HepG2 (cell line): Measurements from ENCODE around the gene SLC17A9. TPM values are rescaled to one million over a fixed set of nuclear protein-coding genes. Genes with fewer than 3 reads are reported as not detected.

Experiments
- HNRNPUL1 ChIP-seq: fragments of 200-400 bp; formaldehyde crosslinking; IDR thresholded peaks from 2 replicates; pipeline ENCODE4 v1.6.1; 2017; ENCODE audit warnings: low read depth, mild to moderate bottlenecking, low read length, moderate library complexity
- MLLT10 ChIP-seq: sonication (generic); formaldehyde crosslinking; IDR thresholded peaks from 2 replicates; pipeline ENCODE4 v1.4.0; 2020; ENCODE audit warnings: missing genetic modification reagents
- MTF2 ChIP-seq: sonication (generic); formaldehyde crosslinking; IDR thresholded peaks from 2 replicates; pipeline ENCODE4 v1.5.0; 2020; ENCODE audit warnings: missing genetic modification reagents, borderline replicate concordance
- NFRKB ChIP-seq: fragments of 450-650 bp; IDR thresholded peaks from 2 replicates; pipeline ENCODE4 v1.6.1; 2017
- PCBP1 ChIP-seq: fragments of 200-400 bp; formaldehyde crosslinking; IDR thresholded peaks from 2 replicates; pipeline ENCODE4 v1.6.1; 2017; ENCODE audit warnings: mild to moderate bottlenecking, low read depth, low read length, borderline replicate concordance
- POGK ChIP-seq: sonication (generic); formaldehyde crosslinking; conservative IDR thresholded peaks from 2 replicates; pipeline ENCODE4 v1.8.0; 2022; ENCODE audit warnings: mild to moderate bottlenecking, moderate library complexity, missing genetic modification reagents
- RARA ChIP-seq: IDR thresholded peaks from 2 replicates; pipeline ENCODE4 v1.6.1; 2016; ENCODE audit warnings: missing genetic modification reagents, missing compliant biosample characterization
- RFX5 ChIP-seq: IDR thresholded peaks from 2 replicates; pipeline ENCODE4 v1.6.1; 2011; ENCODE audit warnings: low read depth, low read length, improper control_type of control experiment
- SAP130 ChIP-seq: IDR thresholded peaks from 2 replicates; pipeline ENCODE4 v1.6.1; 2016; ENCODE audit warnings: low read depth
- SETDB1 ChIP-seq: sonication (generic); formaldehyde crosslinking; IDR thresholded peaks from 2 replicates; pipeline ENCODE4 v1.5.1; 2020; ENCODE audit warnings: missing genetic modification reagents, mild to moderate bottlenecking, borderline replicate concordance
- ZBTB38 ChIP-seq: sonication (generic); formaldehyde crosslinking; IDR thresholded peaks from 2 replicates; pipeline ENCODE4 v1.5.1; 2020; ENCODE audit warnings: mild to moderate bottlenecking, missing genetic modification reagents
- ZFX ChIP-seq: sonication (generic); formaldehyde crosslinking; IDR thresholded peaks from 2 replicates; pipeline ENCODE4 v1.4.0; 2020; ENCODE audit warnings: mild to moderate bottlenecking, low read depth, missing genetic modification reagents, moderate library complexity
- ZNF121 ChIP-seq: sonication (generic); formaldehyde crosslinking; IDR thresholded peaks from 2 replicates; pipeline ENCODE4 v1.5.0; 2020; ENCODE audit warnings: mild to moderate bottlenecking, missing genetic modification reagents
- ZNF460 ChIP-seq: sonication (generic); formaldehyde crosslinking; IDR thresholded peaks from 2 replicates; pipeline ENCODE4 v1.5.1; 2020; ENCODE audit warnings: missing genetic modification reagents, mild to moderate bottlenecking, borderline replicate concordance
- ZNF546 ChIP-seq: sonication (generic); formaldehyde crosslinking; conservative IDR thresholded peaks from 2 replicates; pipeline ENCODE4 v1.8.1; 2023; ENCODE audit warnings: mild to moderate bottlenecking, missing genetic modification reagents
- ZSCAN12 ChIP-seq: sonication (generic); formaldehyde crosslinking; IDR thresholded peaks from 2 replicates; pipeline ENCODE4 v1.9.0; 2021; ENCODE audit warnings: mild to moderate bottlenecking, missing genetic modification reagents
- polyA plus RNA-seq, 8 experiments: library from polyadenylated mRNA; depleted of rRNA in 3 of 8; stranded (reverse) in 7 of 8; unstranded in 1 of 8; fragments of >200 nt; fragmentation: Illumina TruSeq in 4 of 8; extraction: Trizol in 4 of 8; gene quantifications; 2 replicates each; pipeline versions ENCODE4 v1.2.1 to v1.2.3, GENCODE V29; 2011 to 2016; ENCODE audit warnings: low read depth in 4 of 8, missing spikeins in 1 of 8, mixed read lengths in 1 of 8; ENCODE audit not compliant: insufficient read depth in 1 of 8
- total RNA-seq, 5 experiments: library from RNA; depleted of rRNA; stranded (reverse); fragments of >200 nt; fragmentation: Illumina TruSeq; extraction: Trizol; gene quantifications; 2 replicates each; pipeline ENCODE4 v1.2.3, GENCODE V29; 2016; ENCODE audit warnings: low read depth in 1 of 5
- TF ChIP-seq, protein P1 (sequence below), 2 experiments: sonication (generic) in 1 of 2; formaldehyde crosslinking in 1 of 2; IDR thresholded peaks; 2 replicates each; pipeline versions ENCODE4 v1.6.1 to v1.9.0; 2014 to 2022; ENCODE audit warnings: antibody characterized with exemption in 1 of 2, borderline replicate concordance in 1 of 2, inconsistent platforms in 1 of 2, low read depth in 1 of 2, missing genetic modification reagents in 1 of 2
- TF ChIP-seq, protein P2 (sequence below): sonication (generic); formaldehyde crosslinking; IDR thresholded peaks from 2 replicates; pipeline ENCODE4 v1.4.0; 2020; ENCODE audit warnings: low read depth, mild to moderate bottlenecking, missing genetic modification reagents
- TF ChIP-seq, protein P3 (sequence below): sonication (generic); formaldehyde crosslinking; IDR thresholded peaks from 2 replicates; pipeline ENCODE4 v1.5.0; 2020; ENCODE audit warnings: mild to moderate bottlenecking, missing genetic modification reagents

The SLC17A9 gene
- total and polyA plus RNA-seq, 2 of the 13 experiments (the other 11 are each of a cell fraction or from before 2014, with no cell fraction given) = 110 to 191 TPM

GRCh38 chr20:62929051-62929538, 23.4 kb upstream of the SLC17A9 start (continued):
- TF ChIP-seq HNRNPUL1 (no peak), RFX5 (no peak), SETDB1 (CRISPR knock-in tag) (no peak), ZNF121 (no peak), SAP130 (CRISPR knock-in tag) (peak; percentile 66), MTF2 (CRISPR knock-in tag) (no peak), POGK (CRISPR knock-in tag) (no peak), ZFX (CRISPR knock-in tag) (peak; percentile 43; the same call in 1 of the 2 replicates), NFRKB (no peak), RARA (CRISPR knock-in tag) (peak; percentile 55; the same call in 1 of the 2 replicates), ZNF546 (CRISPR knock-in tag) (no peak), ZNF460 (CRISPR knock-in tag) (no peak), PCBP1 (0 out of 2 replicates have a peak, but pooled peaks have one; percentile 35), ZSCAN12 (CRISPR knock-in tag) (no peak), ZBTB38 (CRISPR knock-in tag) (peak; percentile 74; the same call in 1 of the 2 replicates), MLLT10 (no peak)
- TF ChIP-seq, protein P1, sequence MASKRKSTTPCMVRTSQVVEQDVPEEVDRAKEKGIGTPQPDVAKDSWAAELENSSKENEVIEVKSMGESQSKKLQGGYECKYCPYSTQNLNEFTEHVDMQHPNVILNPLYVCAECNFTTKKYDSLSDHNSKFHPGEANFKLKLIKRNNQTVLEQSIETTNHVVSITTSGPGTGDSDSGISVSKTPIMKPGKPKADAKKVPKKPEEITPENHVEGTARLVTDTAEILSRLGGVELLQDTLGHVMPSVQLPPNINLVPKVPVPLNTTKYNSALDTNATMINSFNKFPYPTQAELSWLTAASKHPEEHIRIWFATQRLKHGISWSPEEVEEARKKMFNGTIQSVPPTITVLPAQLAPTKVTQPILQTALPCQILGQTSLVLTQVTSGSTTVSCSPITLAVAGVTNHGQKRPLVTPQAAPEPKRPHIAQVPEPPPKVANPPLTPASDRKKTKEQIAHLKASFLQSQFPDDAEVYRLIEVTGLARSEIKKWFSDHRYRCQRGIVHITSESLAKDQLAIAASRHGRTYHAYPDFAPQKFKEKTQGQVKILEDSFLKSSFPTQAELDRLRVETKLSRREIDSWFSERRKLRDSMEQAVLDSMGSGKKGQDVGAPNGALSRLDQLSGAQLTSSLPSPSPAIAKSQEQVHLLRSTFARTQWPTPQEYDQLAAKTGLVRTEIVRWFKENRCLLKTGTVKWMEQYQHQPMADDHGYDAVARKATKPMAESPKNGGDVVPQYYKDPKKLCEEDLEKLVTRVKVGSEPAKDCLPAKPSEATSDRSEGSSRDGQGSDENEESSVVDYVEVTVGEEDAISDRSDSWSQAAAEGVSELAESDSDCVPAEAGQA (IDR thresholded peaks at IDR 0.05; ENCODE audit: low read depth) = 0 out of 2 replicates have a peak, but pooled peaks have one; percentile 14
- TF ChIP-seq, protein P1 (CRISPR knock-in tag; IDR thresholded peaks at IDR 0.05; ENCODE audit: borderline replicate concordance) = no peak
- TF ChIP-seq, protein P2, sequence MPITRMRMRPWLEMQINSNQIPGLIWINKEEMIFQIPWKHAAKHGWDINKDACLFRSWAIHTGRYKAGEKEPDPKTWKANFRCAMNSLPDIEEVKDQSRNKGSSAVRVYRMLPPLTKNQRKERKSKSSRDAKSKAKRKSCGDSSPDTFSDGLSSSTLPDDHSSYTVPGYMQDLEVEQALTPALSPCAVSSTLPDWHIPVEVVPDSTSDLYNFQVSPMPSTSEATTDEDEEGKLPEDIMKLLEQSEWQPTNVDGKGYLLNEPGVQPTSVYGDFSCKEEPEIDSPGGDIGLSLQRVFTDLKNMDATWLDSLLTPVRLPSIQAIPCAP (CRISPR knock-in tag) = no peak
- TF ChIP-seq, protein P3, sequence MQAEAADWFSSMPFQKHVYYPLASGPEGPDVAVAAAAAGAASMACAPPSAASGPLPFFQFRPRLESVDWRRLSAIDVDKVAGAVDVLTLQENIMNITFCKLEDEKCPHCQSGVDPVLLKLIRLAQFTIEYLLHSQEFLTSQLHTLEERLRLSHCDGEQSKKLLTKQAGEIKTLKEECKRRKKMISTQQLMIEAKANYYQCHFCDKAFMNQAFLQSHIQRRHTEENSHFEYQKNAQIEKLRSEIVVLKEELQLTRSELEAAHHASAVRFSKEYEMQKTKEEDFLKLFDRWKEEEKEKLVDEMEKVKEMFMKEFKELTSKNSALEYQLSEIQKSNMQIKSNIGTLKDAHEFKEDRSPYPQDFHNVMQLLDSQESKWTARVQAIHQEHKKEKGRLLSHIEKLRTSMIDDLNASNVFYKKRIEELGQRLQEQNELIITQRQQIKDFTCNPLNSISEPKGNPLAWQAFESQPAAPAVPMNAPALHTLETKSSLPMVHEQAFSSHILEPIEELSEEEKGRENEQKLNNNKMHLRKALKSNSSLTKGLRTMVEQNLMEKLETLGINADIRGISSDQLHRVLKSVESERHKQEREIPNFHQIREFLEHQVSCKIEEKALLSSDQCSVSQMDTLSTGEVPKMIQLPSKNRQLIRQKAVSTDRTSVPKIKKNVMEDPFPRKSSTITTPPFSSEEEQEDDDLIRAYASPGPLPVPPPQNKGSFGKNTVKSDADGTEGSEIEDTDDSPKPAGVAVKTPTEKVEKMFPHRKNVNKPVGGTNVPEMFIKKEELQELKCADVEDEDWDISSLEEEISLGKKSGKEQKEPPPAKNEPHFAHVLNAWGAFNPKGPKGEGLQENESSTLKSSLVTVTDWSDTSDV = no peak
